AG09309 (cell line): ENCODE results near the gene USP49.

ENCODE experiments used
- DNase-seq: peaks from one replicate; pipeline ENCODE4 v3.0.0-alpha.2; 2010; ENCODE audit warnings: low read depth
- H3K4me3 ChIP-seq: 2 replicates; pipeline ENCODE4 v1.5.1; 2011; ENCODE audit warnings: mild to moderate bottlenecking, low read depth, low read length, moderate library complexity; ENCODE audit not compliant: control insufficient read depth
- TF ChIP-seq, protein P1 (sequence below): IDR thresholded peaks from 2 replicates; pipeline ENCODE4 v1.5.1; 2011; ENCODE audit warnings: mild to moderate bottlenecking, low read depth, low read length, inconsistent platforms; ENCODE audit not compliant: insufficient read depth, control insufficient read depth; ENCODE audit errors: missing control alignments

The USP49 gene

DNA sequence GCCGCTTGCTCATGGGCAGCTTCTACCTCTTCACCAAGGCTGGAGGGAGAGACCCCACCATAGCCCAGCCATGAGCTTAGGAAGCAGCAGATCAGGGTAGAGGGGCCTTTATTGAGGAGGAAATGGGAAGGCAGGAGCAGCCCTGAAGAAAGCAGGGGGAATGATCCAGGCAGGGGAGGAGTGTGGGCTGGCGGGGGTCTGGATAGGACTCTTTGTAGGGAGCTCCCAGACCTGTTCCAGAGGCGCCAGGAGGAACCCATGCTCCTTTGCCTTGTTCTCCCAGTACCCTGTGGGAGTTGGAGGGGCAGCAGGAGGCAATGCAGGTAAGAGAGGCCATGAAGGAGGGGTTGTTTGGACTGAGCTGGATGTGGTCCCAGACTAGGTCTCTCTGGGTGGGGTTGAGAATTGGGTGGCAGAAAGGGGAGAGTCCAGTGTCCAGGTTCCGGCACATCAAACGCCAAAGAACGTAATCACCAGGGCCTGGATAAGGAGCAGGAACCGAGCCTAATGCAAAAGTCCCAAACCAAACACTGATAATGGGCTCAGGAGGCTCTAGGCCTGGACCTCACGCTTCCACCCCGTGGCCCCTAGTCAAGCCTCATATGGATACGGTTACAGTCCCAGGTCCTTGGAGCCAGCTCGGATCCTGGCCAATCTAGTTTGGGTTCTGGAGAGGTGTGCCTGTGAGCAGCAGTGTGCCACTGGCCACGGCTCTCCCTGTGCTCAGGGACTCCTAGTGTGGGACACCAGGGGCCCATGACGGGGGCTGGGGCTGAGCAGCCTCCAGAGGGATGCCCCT is 135.9 kb downstream of the USP49 start:
- no peak for DNase-seq
- H3K4me3 ChIP-seq: no peak overlapping the region
- TF ChIP-seq, protein P1, sequence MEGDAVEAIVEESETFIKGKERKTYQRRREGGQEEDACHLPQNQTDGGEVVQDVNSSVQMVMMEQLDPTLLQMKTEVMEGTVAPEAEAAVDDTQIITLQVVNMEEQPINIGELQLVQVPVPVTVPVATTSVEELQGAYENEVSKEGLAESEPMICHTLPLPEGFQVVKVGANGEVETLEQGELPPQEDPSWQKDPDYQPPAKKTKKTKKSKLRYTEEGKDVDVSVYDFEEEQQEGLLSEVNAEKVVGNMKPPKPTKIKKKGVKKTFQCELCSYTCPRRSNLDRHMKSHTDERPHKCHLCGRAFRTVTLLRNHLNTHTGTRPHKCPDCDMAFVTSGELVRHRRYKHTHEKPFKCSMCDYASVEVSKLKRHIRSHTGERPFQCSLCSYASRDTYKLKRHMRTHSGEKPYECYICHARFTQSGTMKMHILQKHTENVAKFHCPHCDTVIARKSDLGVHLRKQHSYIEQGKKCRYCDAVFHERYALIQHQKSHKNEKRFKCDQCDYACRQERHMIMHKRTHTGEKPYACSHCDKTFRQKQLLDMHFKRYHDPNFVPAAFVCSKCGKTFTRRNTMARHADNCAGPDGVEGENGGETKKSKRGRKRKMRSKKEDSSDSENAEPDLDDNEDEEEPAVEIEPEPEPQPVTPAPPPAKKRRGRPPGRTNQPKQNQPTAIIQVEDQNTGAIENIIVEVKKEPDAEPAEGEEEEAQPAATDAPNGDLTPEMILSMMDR: no peak

DNA sequence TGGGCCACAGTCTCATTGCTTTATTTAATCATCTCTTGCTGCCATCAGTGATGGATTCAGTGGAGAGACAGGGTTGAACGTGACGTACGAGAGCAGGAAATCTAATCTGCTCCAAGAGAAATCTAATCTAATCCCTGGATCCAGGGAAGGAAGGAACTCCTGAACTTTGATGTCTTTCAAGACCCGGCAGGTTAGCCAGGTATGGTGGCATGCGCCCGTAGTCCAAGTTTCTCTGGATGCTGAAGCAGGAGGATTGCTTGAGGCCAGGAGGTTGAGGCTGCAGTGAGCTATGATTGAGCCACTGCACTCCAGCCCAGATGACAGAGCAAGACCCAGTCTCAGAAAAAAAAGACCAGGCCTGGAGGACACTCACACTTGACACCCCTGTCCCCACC is 136.5 kb downstream of the USP49 start:
- H3K4me3 ChIP-seq: no peak overlapping the region
- DNase-seq: no peak
- TF ChIP-seq, protein P1: no peak

DNA sequence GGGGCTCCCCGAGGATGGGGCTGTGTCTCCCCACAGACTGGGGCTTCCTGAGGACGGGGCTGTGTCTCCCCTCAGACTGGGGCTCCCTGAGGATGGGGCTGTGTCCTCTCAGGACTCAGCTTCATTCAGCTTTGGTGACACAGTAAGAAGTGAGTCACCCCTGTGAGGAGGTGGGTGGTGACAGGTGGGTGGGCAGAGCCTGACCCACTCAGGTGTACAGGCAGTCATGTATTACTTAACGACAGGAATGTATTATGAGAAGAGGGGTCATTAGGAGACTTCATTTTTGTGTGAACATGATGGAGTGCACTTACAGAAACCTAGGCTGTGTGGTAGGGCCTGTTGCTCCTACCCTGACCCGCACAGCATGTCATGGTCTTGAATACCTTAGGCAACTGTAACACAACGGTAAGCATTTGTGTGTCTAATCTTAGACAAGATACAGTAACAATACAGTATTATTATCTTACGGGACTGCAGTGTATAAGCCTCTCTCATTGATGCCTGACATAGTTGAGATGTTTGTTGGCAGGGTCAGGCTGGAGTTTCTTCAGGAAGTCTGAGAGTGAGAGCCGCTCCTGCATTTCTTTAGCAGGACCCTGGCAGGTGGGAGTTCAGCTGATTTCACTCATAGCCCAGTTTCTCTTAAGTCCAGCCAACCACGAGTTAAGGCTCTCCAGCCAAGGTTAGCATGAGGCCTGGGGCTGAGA is 137.1 kb downstream of the USP49 start:
- DNase-seq: no peak
- no peak overlapping the region for H3K4me3 ChIP-seq
- TF ChIP-seq, protein P1: no peak

DNA sequence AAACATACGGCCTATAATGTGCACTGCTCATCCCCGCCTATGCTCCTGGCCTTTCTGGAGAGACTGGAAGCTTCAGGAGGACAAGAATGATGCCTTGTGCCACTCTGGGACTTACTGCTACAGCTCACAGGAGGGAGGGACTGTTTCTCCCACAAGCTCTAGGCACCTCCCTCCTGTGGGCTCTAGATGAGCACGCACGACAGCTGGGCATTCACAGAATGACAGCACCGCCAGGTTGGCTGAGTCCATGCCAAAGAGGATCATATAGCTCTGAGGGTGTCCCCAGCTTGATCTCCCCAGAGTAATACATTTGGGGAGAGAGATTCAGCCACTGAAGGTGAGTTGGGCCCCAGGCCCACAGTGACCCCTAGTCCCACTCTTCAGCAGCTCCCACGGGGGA is 137.9 kb downstream of the USP49 start:
- no peak for DNase-seq
- H3K4me3 ChIP-seq: no peak overlapping the region
- TF ChIP-seq, protein P1: no peak

DNA sequence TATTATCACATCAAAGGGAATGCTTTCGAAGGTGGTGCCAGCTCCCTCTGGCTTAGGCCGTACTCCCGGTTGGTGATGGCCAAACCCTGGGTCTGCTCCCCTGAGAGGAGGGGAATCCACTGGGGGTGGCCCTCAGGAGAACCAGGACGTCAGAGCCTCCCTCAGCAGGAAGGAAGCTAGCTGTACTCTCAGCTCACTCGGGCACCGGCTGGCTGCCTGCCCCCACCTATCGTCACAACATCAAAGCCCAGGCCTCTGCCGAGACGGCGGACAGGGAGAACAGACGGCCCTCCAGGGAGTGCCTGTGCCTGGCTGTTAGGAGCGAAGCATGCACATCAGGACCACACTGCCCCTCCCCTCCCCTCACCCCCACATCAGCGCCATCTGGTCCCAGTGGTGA is 138.8 kb downstream of the USP49 start:
- no peak for DNase-seq

DNA sequence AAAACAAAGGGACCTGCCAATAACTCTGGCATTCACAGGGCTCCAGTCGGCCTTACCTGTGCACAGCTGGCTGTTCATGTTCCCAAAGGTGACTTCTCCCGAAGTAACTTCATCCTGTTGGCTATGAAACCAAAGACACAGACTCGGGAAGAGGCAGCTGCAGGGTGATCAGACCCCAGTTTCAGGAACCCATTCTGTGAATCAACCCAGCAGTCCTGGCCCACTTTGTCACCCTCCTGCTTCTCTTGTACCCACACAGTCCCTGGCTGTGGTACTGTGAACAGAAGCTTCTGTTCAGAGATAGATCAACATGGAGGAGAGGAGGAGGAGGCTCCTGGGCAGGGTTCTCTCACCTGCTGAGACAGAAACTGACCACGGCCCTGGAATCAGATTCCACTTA is 139.3 kb downstream of the USP49 start:
- TF ChIP-seq, protein P1: no peak
- no peak overlapping the region for H3K4me3 ChIP-seq
- DNase-seq: no peak

More for the DNA sequence above, 138.8 kb downstream of the USP49 start:
- H3K4me3 ChIP-seq: no peak overlapping the region
- TF ChIP-seq, protein P1: no peak
